ENCODE data around the gene CASKIN2.
A peak's percentile ranks its signal among the peaks of the same experiment; 100 is the strongest.

The CASKIN2 gene

DNA sequence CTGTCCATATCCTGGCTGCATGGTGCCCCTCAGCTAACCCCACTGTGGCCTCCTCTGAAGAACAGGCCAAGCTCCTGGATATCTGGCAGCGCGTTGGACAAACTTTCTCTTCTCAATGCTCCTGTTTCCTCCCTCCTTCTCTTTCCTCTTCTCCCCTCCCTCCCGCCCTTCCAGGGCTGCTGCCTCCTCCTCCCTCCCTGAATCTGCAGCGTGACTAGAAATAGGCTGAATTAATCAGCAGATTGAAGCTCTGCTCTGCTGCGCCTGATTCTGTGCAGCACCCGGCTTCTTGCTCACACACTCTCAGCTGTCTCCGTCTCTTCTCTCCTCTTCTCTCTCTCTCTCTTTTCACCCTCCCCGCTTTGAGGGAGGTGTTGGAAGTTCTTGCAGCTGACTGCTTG lies 39.1 kb downstream of the CASKIN2 start:
- in situ Hi-C loops (cut with MboI; ENCODE audit: low sequenced_read_pairs): no loop called here
- Histone ChIP-seq H3K36me3 (replicated peaks) (peaks cover 14% of the 10 kb centered on the region), H3K4me3 (no peak overlapping the region), H3K9me3 (no peaks in the 10 kb centered on the region), H3K4me1 (no peaks in the 10 kb centered on the region), H3K27me3 (ENCODE audit: low read depth) (no peaks in the 10 kb centered on the region)
- DNase-seq (ENCODE audit: low spot score in 2 of 2): no peak

DNA sequence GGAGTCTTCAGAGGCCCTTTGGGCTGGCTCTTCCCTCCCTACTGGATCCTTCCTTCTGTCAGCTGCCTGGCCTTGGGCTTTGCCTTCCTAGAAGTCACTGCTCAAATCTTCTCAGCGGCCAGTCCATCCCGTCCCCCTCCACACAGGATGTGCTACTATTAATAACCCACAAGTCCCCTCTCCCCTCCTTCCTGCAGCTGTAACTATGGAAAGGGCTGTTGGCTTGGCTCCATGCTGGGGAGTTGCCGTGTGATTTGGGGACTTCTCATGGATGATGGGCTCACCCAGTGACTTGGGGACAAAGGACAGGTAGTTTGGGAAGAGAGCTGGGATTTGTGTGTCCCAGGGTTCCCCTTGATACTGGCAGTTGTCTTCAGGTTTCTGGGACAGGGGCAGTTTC lies 39.5 kb downstream of the CASKIN2 start:
- Histone ChIP-seq H3K36me3 (replicated peaks) (peaks cover 14% of the 10 kb centered on the region), H3K27me3 (ENCODE audit: low read depth) (no peaks in the 10 kb centered on the region), H3K4me3 (no peak overlapping the region), H3K9me3 (no peaks in the 10 kb centered on the region), H3K4me1 (no peaks in the 10 kb centered on the region)
- in situ Hi-C loops (cut with MboI; ENCODE audit: low sequenced_read_pairs): no loop called here
- no peak for DNase-seq (ENCODE audit: low spot score in 2 of 2)

DNA sequence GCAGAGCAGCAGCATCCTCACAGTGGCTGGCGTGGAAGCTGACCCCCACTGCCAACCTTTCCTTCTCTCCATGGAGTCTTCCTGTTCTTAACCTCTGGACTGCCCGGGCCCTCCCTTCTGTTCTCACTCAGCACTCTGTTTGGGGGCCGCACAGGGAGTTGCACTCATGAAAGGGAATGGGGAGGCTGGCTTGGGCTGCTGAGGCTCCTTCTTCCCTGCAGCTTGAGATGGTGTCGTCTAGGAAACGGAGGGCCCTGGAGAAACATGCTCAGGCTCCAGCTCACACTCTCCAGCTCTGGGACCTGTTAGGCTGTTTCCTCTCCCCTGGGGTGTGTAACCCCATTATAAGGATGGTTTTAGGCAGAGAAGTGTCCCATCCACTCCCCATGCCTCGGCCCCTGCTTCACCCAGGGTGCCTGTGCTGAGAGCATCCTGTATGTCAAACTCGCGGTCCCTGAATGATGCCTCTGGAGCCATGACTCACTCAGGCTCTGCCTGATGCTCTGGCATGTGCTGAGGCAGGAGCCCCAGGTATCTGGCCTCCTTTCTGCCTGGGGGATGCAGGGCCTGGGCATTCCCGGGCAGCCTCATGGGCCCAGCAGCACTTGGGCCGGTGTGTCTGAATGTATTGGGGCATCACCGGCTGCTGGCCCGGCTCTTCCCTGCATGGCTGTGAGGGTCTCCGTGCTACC lies 40.0 kb downstream of the CASKIN2 start:
- Histone ChIP-seq H3K9me3 (no peaks in the 10 kb centered on the region), H3K4me1 (no peaks in the 10 kb centered on the region), H3K4me3 (no peak overlapping the region), H3K36me3 (replicated peaks) (peaks cover 14% of the 10 kb centered on the region), H3K27me3 (ENCODE audit: low read depth) (no peaks in the 10 kb centered on the region)
- in situ Hi-C loops (cut with MboI; ENCODE audit: low sequenced_read_pairs): no loop called here
- no peak for DNase-seq (ENCODE audit: low spot score in 2 of 2)

DNA sequence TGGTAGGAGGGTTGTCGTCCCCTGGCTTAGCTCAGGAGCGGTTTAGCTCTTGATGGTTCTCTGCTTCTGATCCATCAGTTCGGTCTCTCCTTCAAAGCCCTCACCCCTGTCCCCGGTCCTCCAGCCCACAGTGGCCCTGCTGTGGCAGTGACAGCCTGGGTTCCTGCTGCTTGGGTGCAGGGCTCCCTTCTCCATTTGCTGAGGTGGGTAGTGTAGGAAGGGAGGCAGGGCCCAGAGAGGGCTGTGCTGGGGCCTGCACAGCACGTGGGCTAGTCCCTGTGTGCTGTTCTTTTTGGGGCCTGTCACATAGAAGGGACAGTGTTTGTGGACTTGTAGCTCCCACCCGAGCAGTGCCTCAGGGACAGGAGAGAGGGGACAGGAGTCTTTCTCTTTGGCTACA lies 40.6 kb downstream of the CASKIN2 start:
- H3K9me3 ChIP-seq: no peaks in the 10 kb centered on the region
- no peaks in the 10 kb centered on the region for H3K27me3 ChIP-seq (ENCODE audit: low read depth)
- DNase-seq (ENCODE audit: low spot score in 2 of 2): no peak
- in situ Hi-C loops (cut with MboI; ENCODE audit: low sequenced_read_pairs): no loop called here
- peaks cover 14% of the 10 kb centered on the region for H3K36me3 ChIP-seq (replicated peaks)
- no peaks in the 10 kb centered on the region for H3K4me1 ChIP-seq
- H3K4me3 ChIP-seq: no peak overlapping the region

DNA sequence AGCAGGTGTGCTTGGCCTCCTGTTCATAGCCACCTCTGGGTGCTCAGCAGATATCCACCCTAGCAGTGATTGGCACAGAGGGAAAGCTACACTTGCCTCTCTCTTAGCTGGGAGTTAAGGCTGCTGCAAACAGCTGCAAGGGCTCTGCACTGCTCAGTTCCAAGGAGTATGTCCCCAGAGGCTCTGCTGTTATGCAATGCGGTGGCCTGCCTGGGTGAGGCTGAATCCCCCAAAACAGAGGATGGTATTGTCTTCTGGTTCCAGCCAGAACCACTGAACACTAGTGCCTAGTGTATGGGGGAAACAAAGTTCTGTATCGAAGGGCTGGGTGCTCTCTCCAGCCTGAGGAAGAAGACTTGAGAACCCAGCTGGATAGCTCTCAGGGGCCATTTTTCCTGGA lies 42.1 kb downstream of the CASKIN2 start:
- in situ Hi-C loops (cut with MboI; ENCODE audit: low sequenced_read_pairs): no loop called here
- no peak for DNase-seq (ENCODE audit: low spot score in 2 of 2)
- Histone ChIP-seq H3K27me3 (ENCODE audit: low read depth) (no peaks in the 10 kb centered on the region), H3K4me1 (no peaks in the 10 kb centered on the region), H3K9me3 (no peaks in the 10 kb centered on the region), H3K4me3 (no peak overlapping the region), H3K36me3 (replicated peaks) (peaks cover 14% of the 10 kb centered on the region)

DNA sequence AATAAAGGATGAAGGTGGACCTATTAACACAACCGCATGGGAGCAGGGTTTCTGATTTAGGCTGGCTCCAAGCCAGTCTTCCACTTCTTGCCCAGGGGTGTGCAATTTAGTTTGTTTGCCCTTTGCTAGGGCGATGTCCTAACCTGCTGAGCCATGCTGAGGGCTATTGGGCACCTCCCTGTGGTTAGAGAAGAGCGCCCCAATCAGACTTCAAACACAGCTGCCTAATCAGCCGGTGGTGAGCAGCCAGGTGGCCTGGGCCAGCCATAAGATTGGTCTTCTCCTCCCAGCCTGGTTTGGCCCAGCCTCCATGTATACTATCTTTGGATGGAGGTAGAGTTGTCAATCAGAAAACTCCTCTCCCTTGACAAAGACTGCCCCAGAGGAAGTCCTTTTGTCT lies 43.2 kb downstream of the CASKIN2 start:
- in situ Hi-C loops (cut with MboI; ENCODE audit: low sequenced_read_pairs): no loop called here
- Histone ChIP-seq H3K9me3 (no peaks in the 10 kb centered on the region), H3K4me1 (no peaks in the 10 kb centered on the region), H3K4me3 (no peak overlapping the region), H3K27me3 (ENCODE audit: low read depth) (no peaks in the 10 kb centered on the region), H3K36me3 (replicated peaks) (peaks cover 14% of the 10 kb centered on the region)
- no peak for DNase-seq (ENCODE audit: low spot score in 2 of 2)

DNA sequence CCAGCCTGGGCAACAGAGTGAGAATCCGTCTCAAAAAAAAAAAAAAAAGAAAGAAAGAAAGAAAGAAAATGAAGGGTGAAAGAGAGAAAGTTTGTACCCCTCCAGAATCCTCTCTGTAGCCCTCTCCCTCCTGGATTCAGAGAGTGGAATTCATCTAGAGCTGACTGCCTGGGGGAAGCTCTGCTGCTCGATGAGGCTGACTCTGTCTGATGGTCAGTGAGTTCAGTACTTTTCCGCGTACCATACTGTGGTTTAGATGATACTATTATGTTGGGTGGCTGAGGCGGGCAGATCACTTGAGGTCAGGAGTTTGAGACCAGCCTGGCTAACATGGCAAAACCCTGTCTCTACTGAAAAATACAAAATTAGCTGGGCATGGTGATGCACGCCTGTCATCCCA lies 44.1 kb downstream of the CASKIN2 start:
- no peaks in the 10 kb centered on the region for H3K9me3 ChIP-seq
- H3K4me1 ChIP-seq: no peaks in the 10 kb centered on the region
- DNase-seq (ENCODE audit: low spot score in 2 of 2): no peak
- H3K36me3 ChIP-seq (replicated peaks): peaks cover 14% of the 10 kb centered on the region
- in situ Hi-C loops (cut with MboI; ENCODE audit: low sequenced_read_pairs): no loop called here
- H3K4me3 ChIP-seq: no peak overlapping the region
- no peaks in the 10 kb centered on the region for H3K27me3 ChIP-seq (ENCODE audit: low read depth)

DNA sequence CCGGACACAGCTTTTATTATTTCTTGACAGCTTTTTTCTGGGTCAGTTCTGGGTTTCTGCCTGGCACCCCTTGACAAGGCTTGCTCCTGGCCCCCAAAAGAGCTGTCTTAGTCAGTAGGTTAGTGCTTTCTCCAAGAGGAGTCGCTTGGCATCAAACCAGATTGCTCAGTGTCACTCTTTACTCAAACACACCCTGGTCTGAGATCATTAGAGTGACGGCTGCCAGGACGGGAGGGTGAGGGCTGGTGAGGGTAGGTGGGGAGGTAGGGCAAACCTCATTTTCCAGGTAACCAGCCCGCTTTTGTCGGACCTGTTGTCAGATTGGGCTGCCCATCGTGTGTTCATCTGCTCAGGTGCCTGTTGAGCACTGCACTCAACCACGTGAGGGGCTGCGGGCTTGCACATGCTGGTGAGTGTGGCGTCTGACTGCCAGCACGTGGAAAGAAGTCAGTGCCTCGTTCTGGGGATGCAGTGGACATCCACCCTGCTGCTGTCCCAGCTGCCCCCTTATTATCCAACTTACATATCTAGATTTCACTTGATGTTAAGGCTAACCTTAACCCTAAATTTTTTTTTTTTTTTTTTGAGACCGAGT lies 46.5 kb downstream of the CASKIN2 start:
- peaks cover 10% of the 10 kb centered on the region for H3K36me3 ChIP-seq (replicated peaks)
- in situ Hi-C loops (cut with MboI; ENCODE audit: low sequenced_read_pairs): no loop called here
- no peaks in the 10 kb centered on the region for H3K4me1 ChIP-seq
- no peaks in the 10 kb centered on the region for H3K27me3 ChIP-seq (ENCODE audit: low read depth)
- H3K4me3 ChIP-seq: no peak overlapping the region
- DNase-seq (ENCODE audit: low spot score in 2 of 2): no peak
- H3K9me3 ChIP-seq: no peaks in the 10 kb centered on the region

DNA sequence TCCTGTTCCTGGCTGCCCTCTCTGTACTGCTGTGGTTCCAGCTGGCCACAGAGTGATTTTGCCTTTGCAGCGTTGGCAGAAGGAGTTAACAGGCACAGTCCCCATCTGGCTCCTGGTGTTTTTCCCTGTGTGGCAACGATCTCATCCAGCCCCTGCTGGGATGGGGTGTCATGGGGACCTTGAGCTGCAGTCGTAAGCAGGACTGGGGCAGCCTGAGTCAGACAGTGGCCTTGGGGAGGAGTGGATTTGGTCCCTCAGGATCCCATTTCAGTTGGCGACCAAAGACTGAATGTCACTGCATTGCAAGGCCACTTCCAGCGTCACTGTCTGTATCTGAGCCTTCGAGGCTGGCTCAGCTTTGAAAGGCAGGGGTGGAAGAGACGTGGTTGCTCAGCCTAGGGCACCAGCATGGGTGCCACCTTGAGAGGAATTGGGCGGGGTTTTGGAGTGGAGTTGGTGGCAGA lies 47.0 kb downstream of the CASKIN2 start:
- no peaks in the 10 kb centered on the region for H3K9me3 ChIP-seq
- H3K4me3 ChIP-seq: no peak overlapping the region
- in situ Hi-C loops (cut with MboI; ENCODE audit: low sequenced_read_pairs): no loop called here
- no peak for DNase-seq (ENCODE audit: low spot score in 2 of 2)
- H3K27me3 ChIP-seq (ENCODE audit: low read depth): no peaks in the 10 kb centered on the region
- H3K4me1 ChIP-seq: no peaks in the 10 kb centered on the region
- H3K36me3 ChIP-seq (replicated peaks): peaks cover 9% of the 10 kb centered on the region; the same call in 1 of the 2 replicates

DNA sequence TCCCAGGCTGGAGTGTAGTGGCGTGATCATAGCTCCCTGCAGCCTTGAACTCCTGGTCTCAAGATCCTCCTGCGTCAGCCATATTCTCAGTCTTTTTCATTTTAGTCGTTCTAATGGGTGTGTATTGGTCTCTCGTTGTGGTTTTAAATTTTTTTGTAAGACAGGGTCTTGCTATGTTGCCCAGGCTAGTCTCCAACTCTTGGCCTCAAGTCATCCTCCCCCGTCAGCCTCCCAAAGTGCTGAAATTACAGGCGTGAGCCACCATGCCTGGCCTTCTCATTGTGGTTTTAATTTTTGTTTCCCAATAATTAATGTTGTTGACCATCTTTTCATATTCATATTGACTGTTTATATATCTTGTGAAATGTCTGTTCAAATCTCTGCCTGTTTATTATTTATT lies 50.3 kb downstream of the CASKIN2 start:
- DNase-seq (ENCODE audit: low spot score in 2 of 2): no peak
- Histone ChIP-seq H3K9me3 (no peaks in the 10 kb centered on the region), H3K4me3 (no peak overlapping the region), H3K27me3 (ENCODE audit: low read depth) (no peaks in the 10 kb centered on the region), H3K4me1 (peaks cover under 1% of the 10 kb centered on the region; the same call in 1 of the 2 replicates), H3K36me3 (replicated peaks) (no peaks in the 10 kb centered on the region)
- in situ Hi-C loops (cut with MboI; ENCODE audit: low sequenced_read_pairs): no loop called here

DNA sequence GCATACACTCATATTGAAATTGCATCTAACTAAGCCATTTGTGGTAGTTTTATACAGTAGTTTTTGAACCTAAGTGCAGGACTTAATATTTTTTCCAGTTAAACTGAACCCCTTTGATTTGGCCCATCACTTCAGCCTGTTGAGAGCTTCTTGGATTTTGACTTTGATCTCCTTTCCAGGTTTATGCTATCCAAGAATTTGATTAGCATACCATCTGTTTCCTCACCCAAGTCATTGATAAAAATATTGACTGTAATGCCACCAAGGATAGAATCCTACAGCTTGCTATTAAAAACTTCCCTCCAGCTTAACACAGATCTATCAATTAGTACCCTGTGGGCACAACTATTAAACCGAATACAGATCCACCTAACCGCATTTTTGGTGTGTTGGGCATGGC lies 51.7 kb downstream of the CASKIN2 start:
- Histone ChIP-seq H3K4me1 (peaks cover 4% of the 10 kb centered on the region; the same call in 1 of the 2 replicates), H3K36me3 (replicated peaks) (no peaks in the 10 kb centered on the region), H3K27me3 (ENCODE audit: low read depth) (no peaks in the 10 kb centered on the region), H3K4me3 (no peak overlapping the region), H3K9me3 (no peaks in the 10 kb centered on the region)
- no peak for DNase-seq (ENCODE audit: low spot score in 2 of 2)
- in situ Hi-C loops (cut with MboI; ENCODE audit: low sequenced_read_pairs): no loop called here

DNA sequence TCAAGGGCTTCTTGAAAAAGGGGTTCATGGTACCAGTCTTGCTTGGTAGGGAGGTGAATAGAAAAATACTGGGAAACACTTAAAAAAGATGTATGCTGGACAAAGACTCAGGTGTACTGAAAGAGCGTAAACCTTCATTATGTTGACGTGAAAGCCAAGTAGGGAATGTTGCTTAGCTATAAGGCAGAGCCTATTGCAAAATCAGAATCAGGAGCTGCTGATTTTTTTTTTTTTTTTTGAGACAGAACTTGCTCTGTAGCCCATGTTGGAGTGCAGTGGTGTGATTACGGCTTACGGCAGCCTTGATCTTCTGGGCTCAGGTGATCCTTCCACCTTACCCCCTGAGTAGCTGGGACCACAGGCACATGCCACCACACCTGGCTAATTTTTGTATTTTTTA lies 55.0 kb downstream of the CASKIN2 start:
- H3K4me3 ChIP-seq: no peak overlapping the region

DNA sequence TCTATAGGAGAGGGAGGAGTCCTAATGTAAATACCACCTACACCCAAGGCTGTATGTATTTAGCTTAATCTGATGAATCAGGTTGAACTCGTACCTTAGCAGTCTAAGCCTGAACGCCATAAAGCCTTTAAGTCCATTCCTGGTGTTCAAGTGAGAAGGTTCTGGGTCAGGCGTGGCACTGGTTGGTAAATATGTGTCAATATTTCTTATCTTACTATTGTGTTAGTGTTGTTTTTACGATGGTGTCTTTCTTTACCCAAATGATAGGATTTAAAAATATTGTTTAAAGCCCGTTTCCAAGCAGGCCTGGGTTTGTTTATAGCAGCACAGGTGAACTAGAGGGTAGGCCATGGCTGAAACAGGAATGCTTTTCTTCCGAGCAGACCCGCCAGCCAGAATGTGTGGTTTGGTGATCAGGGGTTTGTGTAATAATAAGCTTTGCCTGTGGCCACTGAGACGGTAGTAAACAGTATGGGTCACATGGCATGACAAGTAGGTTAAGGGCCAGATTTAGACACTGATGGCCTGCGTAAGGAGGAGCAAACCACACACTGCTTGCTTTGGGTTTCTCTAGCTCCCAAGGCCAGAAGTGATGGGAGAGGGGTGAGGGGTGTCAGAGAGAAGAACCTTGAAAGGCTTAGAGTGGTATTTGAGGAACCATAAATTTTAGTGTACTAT lies 55.6 kb downstream of the CASKIN2 start:
- in situ Hi-C loops (cut with MboI; ENCODE audit: low sequenced_read_pairs): no loop called here
- no peaks in the 10 kb centered on the region for H3K9me3 ChIP-seq
- no peak overlapping the region for H3K4me3 ChIP-seq
- H3K27me3 ChIP-seq (ENCODE audit: low read depth): no peaks in the 10 kb centered on the region
- peaks cover 17% of the 10 kb centered on the region for H3K4me1 ChIP-seq
- no peaks in the 10 kb centered on the region for H3K36me3 ChIP-seq (replicated peaks)
- DNase-seq (ENCODE audit: low spot score in 2 of 2): peak; percentile 3 to 13

More for the DNA sequence above, 55.0 kb downstream of the CASKIN2 start:
- H3K4me1 ChIP-seq: peaks cover 17% of the 10 kb centered on the region
- H3K36me3 ChIP-seq (replicated peaks): no peaks in the 10 kb centered on the region
- no peaks in the 10 kb centered on the region for H3K27me3 ChIP-seq (ENCODE audit: low read depth)
- in situ Hi-C loops (cut with MboI; ENCODE audit: low sequenced_read_pairs): no loop called here
- no peaks in the 10 kb centered on the region for H3K9me3 ChIP-seq
- no peak for DNase-seq (ENCODE audit: low spot score in 2 of 2)

DNA sequence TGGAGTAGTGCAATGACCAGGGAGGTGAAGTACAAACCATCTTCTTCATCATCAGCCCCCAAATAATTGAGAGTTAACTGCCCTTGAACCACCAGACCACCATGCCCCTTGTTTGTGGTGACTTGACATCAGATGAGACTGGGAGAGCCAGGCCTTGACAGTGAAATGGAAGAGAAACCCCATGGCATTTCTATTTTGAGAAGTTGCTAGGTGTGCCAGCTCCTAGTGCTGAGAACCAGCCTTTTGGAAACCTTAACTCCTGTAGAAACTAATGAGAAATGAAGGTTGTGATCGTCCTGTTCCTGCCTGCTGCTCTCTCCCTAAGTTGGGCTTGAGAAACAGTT lies 56.1 kb downstream of the CASKIN2 start:
- DNase-seq (ENCODE audit: low spot score in 2 of 2): no peak
- no peaks in the 10 kb centered on the region for H3K36me3 ChIP-seq (replicated peaks)
- H3K9me3 ChIP-seq: no peaks in the 10 kb centered on the region
- no peaks in the 10 kb centered on the region for H3K27me3 ChIP-seq (ENCODE audit: low read depth)
- in situ Hi-C loops (cut with MboI; ENCODE audit: low sequenced_read_pairs): no loop called here
- H3K4me3 ChIP-seq: no peak overlapping the region
- H3K4me1 ChIP-seq: peaks cover 17% of the 10 kb centered on the region

Measured in HAP-1 (cell line).